Measurements from ENCODE around the gene LSR.
"Not testable (repeated sequence)": the region's sequence is repeated elsewhere in the genome, so short reads cannot be mapped to it uniquely, and the experiment has no call there.

The LSR gene

GRCh38 chr19:35267353-35267817, 18.6 kb downstream of the LSR start:
- peak; percentile 31 for DNase-seq (ENCODE audit: low read depth)

- peak; percentile 68 for DNase-seq (ENCODE audit: low read depth)
These were observed 19.2 kb downstream of the LSR start for GRCh38 chr19:35267818-35268535.

DNA sequence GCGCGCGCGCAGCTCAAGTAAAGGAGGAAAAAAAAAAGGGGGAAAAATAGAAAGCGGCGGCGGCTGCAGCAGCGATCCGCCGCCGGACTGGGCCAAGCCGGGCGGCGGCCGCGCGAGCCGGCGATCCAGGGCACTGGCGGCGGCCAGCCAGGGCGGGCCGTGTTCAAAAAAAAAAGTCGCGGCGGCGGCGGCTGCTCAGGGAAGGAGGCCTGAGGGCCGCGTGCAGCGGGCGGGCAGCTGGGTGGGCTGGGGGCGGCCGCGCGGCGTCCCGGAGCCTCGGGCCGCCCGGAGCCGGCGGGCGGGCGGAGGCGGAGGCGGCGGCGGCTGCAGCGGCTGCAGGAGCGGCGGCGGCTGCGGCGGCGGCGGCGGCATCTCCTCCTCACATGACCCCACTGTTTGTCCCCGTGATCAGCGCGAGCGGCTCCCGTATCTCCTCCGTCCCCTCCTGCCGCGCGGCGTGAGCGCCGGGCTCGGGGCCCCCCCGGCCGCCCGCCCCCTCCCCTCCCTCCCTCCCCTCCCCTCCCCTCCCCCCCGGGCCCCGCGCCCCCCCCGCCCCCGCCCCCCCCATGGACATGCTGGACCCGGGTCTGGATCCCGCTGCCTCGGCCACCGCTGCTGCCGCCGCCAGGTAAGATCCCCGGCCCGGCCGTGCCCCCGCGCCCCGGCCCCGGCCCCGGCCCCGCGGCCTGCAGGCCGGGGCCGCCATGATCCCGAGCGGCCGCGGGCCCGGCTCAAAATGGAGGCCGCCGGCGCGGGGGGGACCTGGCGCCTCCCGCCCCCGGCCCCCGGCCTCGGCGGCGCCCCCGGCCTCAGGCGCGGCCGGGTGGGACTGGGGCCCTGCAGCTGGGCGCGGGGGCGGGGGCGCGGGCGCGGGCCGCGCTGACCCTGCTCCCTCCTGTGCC, 20.0 kb downstream of the LSR start, which contains the start of gene USF2:
USF2 (plus strand) TSS at position 427 of the 902 bp plus-strand sequence; CDS start at position 567, 140 bp downstream.
- peak; percentile 66 for DNase-seq (ENCODE audit: low read depth)

DNA sequence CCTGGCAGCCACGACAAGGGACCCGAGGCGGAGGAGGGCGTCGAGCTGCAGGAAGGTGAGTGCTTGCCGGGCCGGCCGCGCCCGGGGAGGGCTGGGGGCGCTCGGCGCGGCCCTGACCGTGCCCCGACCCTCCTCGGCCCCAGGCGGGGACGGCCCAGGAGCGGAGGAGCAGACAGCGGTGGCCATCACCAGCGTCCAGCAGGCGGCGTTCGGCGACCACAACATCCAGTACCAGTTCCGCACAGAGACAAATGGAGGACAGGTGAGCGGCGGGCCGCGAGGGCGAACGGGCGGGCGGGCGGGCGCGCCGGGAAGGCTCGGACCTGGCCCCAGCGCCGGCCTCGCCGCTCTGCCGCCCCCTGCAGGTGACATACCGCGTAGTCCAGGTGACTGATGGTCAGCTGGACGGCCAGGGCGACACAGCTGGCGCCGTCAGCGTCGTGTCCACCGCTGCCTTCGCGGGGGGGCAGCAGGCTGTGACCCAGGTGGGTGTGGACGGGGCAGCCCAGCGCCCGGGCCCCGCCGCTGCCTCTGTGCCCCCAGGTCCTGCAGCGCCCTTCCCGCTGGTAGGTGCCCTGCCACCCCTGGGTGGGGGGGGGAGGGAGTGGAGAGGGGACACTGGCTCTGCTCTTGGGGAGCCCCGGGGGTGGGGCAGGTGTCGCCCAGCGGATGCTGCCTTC, 20.8 kb downstream of the LSR start:
- DNase-seq (ENCODE audit: low read depth): peak; percentile 76

- DNase-seq (ENCODE audit: low read depth): no peak
These were observed 21.6 kb downstream of the LSR start for GRCh38 chr19:35270381-35270811.

DNA sequence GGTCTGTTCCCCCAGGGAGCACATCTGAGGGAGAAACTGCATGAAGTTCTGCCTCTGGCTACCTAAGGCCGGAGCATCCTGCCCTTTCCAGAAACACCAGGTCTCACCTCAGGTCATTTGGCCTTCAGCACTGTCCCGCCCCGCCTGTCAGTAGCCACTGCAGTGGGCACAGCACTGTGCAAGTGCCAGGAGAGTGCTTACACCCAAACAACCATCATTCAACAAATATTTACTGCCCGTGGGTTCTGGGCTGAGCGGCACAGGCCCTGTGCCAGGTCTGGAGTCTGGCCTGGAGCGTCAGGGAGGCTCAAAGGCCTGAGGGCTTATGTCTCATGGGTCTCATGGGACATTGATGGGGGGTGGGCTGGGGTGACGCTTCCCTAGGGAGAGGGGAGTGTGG, 22.7 kb downstream of the LSR start:
- DNase-seq (ENCODE audit: low read depth): no peak

DNA sequence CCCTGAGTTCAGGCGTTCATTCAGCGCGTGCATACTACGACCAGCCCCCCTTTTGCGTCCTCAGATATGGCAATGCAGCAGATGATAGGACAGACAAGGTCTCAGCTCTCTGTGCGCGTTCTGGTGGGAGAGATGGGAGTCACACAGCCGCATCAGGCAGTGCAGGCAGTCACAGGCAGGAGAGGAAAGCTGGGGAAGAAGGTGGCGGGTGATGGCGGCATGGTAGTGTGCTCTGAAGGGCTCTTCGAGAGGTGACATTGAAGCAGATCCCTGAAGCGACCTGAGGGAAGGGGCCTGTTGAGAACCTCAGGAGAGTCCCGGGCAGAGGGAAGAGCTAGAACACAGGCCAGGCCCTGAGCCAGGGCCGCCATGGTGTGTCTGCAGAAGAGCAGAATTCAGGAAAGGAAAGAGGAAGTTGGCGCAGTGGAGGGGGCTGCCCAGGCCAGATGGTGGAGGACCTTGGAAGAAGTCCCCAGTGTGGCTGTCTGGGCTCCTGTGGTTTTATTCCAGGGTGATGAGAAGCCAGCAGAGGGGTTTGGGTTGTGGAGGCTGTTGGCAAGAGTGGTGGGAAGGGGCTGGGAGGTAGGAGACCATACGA, 23.4 kb downstream of the LSR start:
- no peak for DNase-seq (ENCODE audit: low read depth)

DNA sequence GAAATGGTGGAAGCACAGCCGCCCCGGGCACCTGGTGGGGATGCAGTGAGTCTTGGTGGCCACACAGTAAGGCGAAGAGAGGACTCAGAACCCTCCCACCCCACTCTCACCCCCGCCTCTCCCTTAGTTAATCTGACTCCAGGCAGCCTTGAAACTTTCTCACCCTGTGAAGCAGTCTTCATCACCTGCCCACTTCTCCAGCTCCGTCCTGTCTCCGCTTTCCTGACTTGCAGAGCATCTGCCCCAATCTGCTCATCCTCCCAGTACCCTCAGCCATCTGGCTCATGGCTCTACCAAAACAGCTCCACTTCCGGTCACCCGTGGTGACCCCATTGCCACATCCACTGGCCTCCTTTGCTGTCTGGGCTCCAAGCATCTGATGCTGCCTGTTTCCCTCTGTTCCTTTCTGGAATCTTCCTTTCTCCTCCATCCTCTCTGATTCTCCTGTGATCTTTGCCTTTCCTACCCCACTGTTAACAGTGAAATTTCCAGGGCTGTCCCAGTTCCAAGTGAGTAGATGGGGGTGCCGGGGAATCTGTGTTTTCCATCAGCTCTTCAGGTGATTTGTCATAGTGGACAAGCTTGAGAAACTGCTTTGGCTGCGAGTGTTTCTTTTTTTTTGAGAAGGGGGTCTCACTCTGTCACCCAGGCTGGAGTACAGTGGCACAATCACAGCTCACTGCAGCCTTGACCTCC, 24.3 kb downstream of the LSR start:
- DNase-seq (ENCODE audit: low read depth): no peak

DNA sequence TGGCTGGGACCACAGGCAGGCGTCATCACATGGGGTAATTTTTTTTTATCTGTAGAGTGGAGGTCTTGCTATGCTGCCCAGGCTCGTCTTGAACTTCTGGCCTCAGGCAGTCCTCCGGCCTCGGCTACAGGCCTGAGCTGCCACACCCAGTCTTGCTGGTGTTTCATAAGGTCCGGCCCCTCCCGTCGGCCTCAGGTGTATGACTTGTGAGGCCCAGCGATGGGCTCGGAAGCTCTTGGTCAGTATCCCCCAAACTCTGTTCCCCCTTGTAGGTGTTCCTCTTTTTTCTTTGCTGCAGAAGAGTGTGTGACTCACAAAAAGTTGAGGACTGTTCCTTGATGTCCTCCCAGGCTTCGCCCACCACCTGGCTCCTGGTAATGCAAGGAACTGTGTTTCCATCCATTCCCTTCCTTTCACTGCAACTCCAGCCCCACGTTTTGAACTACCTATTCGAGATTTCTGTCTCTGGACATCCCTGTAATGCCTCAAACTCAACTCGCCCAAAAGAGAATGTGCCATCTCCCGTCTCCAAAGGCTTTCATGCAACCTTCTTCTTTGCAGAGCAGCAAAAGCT, 25.0 kb downstream of the LSR start:
- no peak for DNase-seq (ENCODE audit: low read depth)

DNA sequence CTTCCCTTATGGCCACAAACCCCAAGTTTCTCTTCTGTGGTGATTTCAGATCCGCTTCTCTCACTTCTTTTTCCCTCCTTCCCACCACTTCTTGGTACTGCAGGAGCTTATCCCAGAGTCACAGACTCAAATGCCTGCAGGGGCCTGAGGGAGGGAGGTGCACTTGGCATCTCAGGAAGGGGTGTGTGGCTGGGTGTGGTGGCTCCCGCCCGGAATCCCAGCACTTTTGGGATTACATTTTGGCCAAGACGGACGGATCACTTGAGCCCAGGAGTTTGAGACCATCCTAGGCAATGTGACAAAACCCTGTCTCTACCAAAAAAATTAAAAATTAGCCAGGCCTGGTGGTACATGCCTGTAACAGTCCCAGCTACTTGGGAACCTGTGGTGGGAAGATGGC, 25.5 kb downstream of the LSR start:
- no peak for DNase-seq (ENCODE audit: low read depth)

GRCh38 chr19:35276706-35277281, 28.0 kb downstream of the LSR start:
- no peak for DNase-seq (ENCODE audit: low read depth)

- DNase-seq (ENCODE audit: low read depth): no peak
These were observed 29.9 kb downstream of the LSR start for GRCh38 chr19:35278578-35279284.

- DNase-seq (ENCODE audit: low read depth): no peak
These were observed 30.6 kb downstream of the LSR start for GRCh38 chr19:35279374-35279773.

DNA sequence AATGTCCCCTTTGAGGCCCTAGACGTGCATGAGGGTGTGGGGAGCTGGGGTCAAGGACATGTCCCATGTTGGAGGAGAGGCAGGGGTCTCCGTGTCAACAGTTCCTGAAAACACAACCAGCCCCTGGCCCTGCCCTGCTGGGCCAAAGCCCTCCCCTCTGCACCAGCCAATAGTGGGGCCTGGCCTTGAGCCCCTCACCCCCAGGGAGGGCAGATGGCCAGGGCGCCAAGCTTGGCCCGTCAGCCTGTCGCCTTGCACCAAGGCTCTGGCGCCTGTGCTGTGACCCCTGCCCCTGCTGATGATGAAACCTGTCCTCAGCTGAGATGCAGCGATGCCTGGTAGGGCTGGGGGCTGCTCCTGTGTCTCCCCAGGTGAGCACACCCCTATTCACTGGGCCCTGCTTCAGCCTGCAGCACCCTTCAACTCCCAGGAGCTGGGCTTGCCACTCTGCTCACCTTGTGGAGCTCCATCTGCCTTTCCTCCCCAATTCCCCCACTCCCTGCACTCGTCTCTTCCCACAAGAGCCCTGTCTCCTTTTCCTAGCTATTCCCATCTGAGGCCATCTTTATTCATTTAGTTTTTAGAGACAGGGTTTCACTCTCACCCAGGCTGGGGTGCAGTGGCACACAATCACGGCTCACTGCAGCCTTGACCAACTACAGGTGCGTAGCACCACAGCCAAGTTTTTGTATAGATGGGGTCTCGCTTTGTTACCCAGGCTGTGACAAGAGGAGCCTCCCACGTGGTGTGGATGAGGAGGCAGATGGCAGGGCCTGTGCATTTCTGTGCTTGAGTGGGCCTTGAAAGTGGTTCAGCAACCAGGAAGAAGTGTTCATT, 31.4 kb downstream of the LSR start:
- no peak for DNase-seq (ENCODE audit: low read depth)

- no peak for DNase-seq (ENCODE audit: low read depth)
These were observed 32.5 kb downstream of the LSR start for GRCh38 chr19:35281303-35281702.

DNA sequence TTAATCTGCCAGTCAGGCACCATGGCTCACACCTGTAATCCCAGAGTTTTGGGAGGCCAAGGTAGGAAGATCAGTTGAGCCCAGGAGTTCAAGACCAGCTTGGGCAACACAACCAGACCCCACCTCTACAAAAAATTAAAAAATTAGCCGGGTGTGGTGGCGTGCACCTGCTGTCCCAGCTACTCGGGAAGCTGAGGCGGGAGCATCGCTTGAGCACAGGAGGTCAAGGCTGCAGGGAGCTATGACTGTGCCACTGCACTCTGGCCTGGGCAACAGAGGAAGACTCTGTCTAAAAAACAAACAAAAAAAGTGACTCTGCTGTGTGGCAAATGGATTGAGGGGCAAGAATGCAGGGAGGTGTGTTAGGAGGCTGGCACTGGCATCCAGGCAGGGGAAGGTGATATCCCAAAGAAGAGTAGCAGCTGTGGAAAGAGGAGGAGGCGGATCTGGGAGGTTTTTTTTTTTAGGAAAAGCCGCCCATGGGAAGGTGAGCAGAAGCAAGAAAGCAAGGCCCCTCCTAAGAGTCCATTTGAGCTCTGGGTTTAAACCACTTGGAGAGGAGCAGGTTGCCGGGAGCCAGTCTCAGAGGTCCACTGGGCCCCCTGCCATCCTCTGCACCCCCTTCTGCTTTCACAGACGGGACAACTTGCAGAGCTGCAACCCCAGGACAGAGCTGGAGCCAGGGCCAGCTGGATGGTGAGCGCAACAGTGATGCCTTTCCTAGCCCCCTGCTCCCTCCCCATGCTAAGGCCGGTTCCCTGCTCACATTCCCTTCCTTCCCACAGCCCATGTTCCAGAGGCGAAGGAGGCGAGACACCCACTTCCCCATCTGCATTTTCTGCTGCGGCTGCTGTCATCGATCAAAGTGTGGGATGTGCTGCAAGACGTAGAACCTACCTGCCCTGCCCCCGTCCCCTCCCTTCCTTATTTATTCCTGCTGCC, 35.6 kb downstream of the LSR start:
- no peak for DNase-seq (ENCODE audit: low read depth)

DNA sequence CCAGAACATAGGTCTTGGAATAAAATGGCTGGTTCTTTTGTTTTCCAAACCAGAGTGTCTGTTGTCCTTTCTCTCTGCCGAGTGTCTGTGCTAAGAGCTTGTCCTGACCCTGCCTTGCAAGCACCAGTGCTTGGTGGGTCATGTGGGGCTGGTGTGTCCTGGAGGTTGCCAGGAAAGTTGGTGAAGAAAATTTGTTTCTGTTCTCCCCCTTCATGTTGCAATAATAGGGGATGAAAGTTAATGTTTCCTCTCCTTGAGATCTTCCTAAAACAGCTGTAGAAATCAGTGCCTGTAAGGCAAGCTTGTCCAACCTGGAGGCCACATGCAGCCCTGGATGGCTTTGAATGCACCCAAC, 36.3 kb downstream of the LSR start:
- DNase-seq (ENCODE audit: low read depth): no peak

GRCh38 chr19:35285465-35285864, 36.7 kb downstream of the LSR start:
- DNase-seq (ENCODE audit: low read depth): not testable (repeated sequence)

All from iris pigment epithelial cell (primary cell).